Lung (tissue), 12 donors: ENCODE results near the gene DIRAS2. TPM values are rescaled to one million over a fixed set of nuclear protein-coding genes. Genes with fewer than 3 reads are reported as not detected.

Experiments used
- ATAC-seq: fragments of 200-7000 bp; cut with Tn5 transposase; one replicate; pipeline ENCODE4 v1.9.1; 2020; ENCODE audit warnings: moderate number of reproducible peaks; ENCODE audit not compliant: insufficient read depth, low FRiP score
- DNase-seq, 3 donors: peaks; one replicate each; pipeline ENCODE4 v3.0.0-alpha.2; 2013 to 2017
- H3K27ac ChIP-seq, 2 donors: one replicate each; pipeline ENCODE4 v1.5.1; 2013; ENCODE audit warnings: mild to moderate bottlenecking in 2 of 2, moderate library complexity in 2 of 2, control low read depth in 1 of 2, inconsistent platforms in 1 of 2, low read depth in 1 of 2, low read length in 1 of 2
- H3K27me3 ChIP-seq, 3 donors: one replicate each; pipeline ENCODE4 v1.5.1; 2013; ENCODE audit warnings: low read length in 2 of 3; ENCODE audit not compliant: control insufficient read depth in 3 of 3, insufficient read depth in 3 of 3
- H3K36me3 ChIP-seq, 4 donors: one replicate each; pipeline ENCODE4 v1.5.1; 2013; ENCODE audit warnings: low read length in 4 of 4, mild to moderate bottlenecking in 1 of 4, moderate library complexity in 1 of 4; ENCODE audit not compliant: control insufficient read depth in 4 of 4, insufficient read depth in 4 of 4
- H3K4me1 ChIP-seq, 5 donors: one replicate each; pipeline ENCODE4 v1.5.1; 2013; ENCODE audit warnings: low read length in 5 of 5, mild to moderate bottlenecking in 2 of 5, moderate library complexity in 1 of 5; ENCODE audit not compliant: control insufficient read depth in 5 of 5, insufficient read depth in 5 of 5
- H3K4me3 ChIP-seq: one replicate; pipeline ENCODE4 v1.5.1; 2013; ENCODE audit warnings: mild to moderate bottlenecking, control low read depth, moderate library complexity
- H3K9ac ChIP-seq, 2 donors: one replicate each; pipeline ENCODE4 v1.5.1; 2013; ENCODE audit warnings: low read length in 2 of 2, control low read depth in 1 of 2; ENCODE audit not compliant: insufficient read depth in 1 of 2
- H3K9me3 ChIP-seq, 4 donors: one replicate each; pipeline ENCODE4 v1.5.1; 2013; ENCODE audit warnings: low read length in 3 of 4, mild to moderate bottlenecking in 1 of 4, moderate library complexity in 1 of 4; ENCODE audit not compliant: control insufficient read depth in 4 of 4, insufficient read depth in 3 of 4
- CTCF ChIP-seq: IDR thresholded peaks from 2 replicates; pipeline ENCODE4 v1.5.1; 2012; ENCODE audit warnings: mild to moderate bottlenecking; ENCODE audit errors: control extremely low read depth, extremely low read depth
- WGBS, 2 donors: extraction: QIAGEN DNeasy Blood & Tissue Kit; methylation state at CpG; one replicate each; pipeline ENCODE4 v1.1.7; 2013; 5-methylcytosine and 5-hydroxymethylcytosine counted together
- polyA plus RNA-seq, 2 donors: library from polyadenylated mRNA; stranded (reverse); fragments of 200-250 nt; gene quantifications; one replicate each; pipeline ENCODE4 v1.2.1, GENCODE V29; 2013
- total RNA-seq, 2 donors: library from RNA; depleted of rRNA in 1 of 2; stranded (reverse); fragments of >200 nt in 1 of 2; gene quantifications; one replicate each; pipeline ENCODE4 v1.2.1, GENCODE V29; 2014 to 2021
- donor health status: control.
- donor health status: control.
- donor health status: Bipolar disorder and iron deficiency.
- donor health status: healthy.
- donor health status: DM: yes; HTN: yes; CAD: no.

Gene DIRAS2
- total and polyA plus RNA-seq, 4 donors = 0.02 to 0.61 (median 0.20) TPM

- ATAC-seq = no peak
- Histone ChIP-seq H3K27ac (no peak overlapping the region), H3K4me3 (no peak overlapping the region), H3K9ac (no peak overlapping the region), H3K4me1 (peaks cover 0 to 11% (median 0%) of the 10 kb centered on the region in 5 donors), H3K9me3 (no peaks in the 10 kb centered on the region), H3K36me3 (no peaks in the 10 kb centered on the region), H3K27me3 (peaks cover 0 to 57% (median 57%) of the 10 kb centered on the region in 3 donors)
- 69 to 72% methylated on average over 2 of the region's 2 CpGs for WGBS, 2 donors
- DNase-seq = no peak
- TF ChIP-seq CTCF = no peak
Measured at GRCh38 chr9:90641086-90641485, 1.5 kb downstream of the DIRAS2 start.

GRCh38 chr9:90640361-90640760 is 2.3 kb downstream of the DIRAS2 start:
- 84 to 90% methylated on average over 2 of the region's 2 CpGs for WGBS, 2 donors
- ATAC-seq (no peak), DNase-seq (no peak)
- H3K4me1 ChIP-seq = peaks cover 0 to 11% (median 0%) of the 10 kb centered on the region in 5 donors
- no peaks in the 10 kb centered on the region for H3K9me3 ChIP-seq
- TF ChIP-seq CTCF = no peak
- H3K4me3 ChIP-seq = no peak overlapping the region
- H3K27ac ChIP-seq = no peak overlapping the region
- peaks cover 0 to 53% (median 50%) of the 10 kb centered on the region in 3 donors for H3K27me3 ChIP-seq
- no peaks in the 10 kb centered on the region for H3K36me3 ChIP-seq
- H3K9ac ChIP-seq = no peak overlapping the region

- peaks cover 0 to 35% (median 31%) of the 10 kb centered on the region in 3 donors for H3K27me3 ChIP-seq
- H3K36me3 ChIP-seq = no peaks in the 10 kb centered on the region
- no peak for TF ChIP-seq CTCF
- H3K9ac ChIP-seq = no peak overlapping the region
- WGBS, 2 donors = 93 to 95% methylated on average over 7 of the region's 7 CpGs
- DNase-seq = no peak
- H3K4me1 ChIP-seq = peaks cover 0 to 4% (median 0%) of the 10 kb centered on the region in 5 donors
- H3K27ac ChIP-seq = no peak overlapping the region
- no peaks in the 10 kb centered on the region for H3K9me3 ChIP-seq
- no peak overlapping the region for H3K4me3 ChIP-seq
- ATAC-seq = no peak
Measured at GRCh38 chr9:90637626-90638025, 5.0 kb downstream of the DIRAS2 start.

GRCh38 chr9:90632647-90633207 is 9.9 kb downstream of the DIRAS2 start:
- no peak for TF ChIP-seq CTCF
- Histone ChIP-seq H3K9me3 (no peaks in the 10 kb centered on the region), H3K27ac (no peak overlapping the region), H3K27me3 (no peaks in the 10 kb centered on the region), H3K9ac (no peak overlapping the region), H3K4me3 (no peak overlapping the region), H3K4me1 (no peaks in the 10 kb centered on the region), H3K36me3 (no peaks in the 10 kb centered on the region)
- ATAC-seq (peak; percentile 19), DNase-seq (no peak)
- WGBS, 2 donors = 83 to 91% methylated on average over 8 of the region's 8 CpGs
